NT2/D1 (cell line): ENCODE results near the gene LENG9.
"Not testable (repeated sequence)": the region's sequence is repeated elsewhere in the genome, so short reads cannot be mapped to it uniquely, and the experiment has no call there.

Source experiments
- DNase-seq: peaks from one replicate; pipeline ENCODE4 v3.0.0-alpha.2; 2011; ENCODE audit warnings: low read depth, low spot score
- H3K27me3 ChIP-seq: 2 replicates; pipeline ENCODE4 v1.6.0; 2011; ENCODE audit warnings: mild to moderate bottlenecking; ENCODE audit not compliant: insufficient read length, insufficient read depth
- H3K36me3 ChIP-seq: 2 replicates; pipeline ENCODE4 v1.6.1; 2011; ENCODE audit warnings: mild to moderate bottlenecking, low read length, mixed read lengths; ENCODE audit not compliant: insufficient read depth, insufficient read length
- H3K4me1 ChIP-seq: 2 replicates; pipeline ENCODE4 v1.5.1; 2011; ENCODE audit not compliant: insufficient read depth, insufficient read length
- H3K4me3 ChIP-seq: 2 replicates; pipeline ENCODE4 v1.5.1; 2011; ENCODE audit warnings: low read depth; ENCODE audit not compliant: insufficient read length
- H3K9ac ChIP-seq: 2 replicates; pipeline ENCODE4 v1.6.0; 2011; ENCODE audit warnings: low read depth; ENCODE audit not compliant: insufficient read length
- H3K9me3 ChIP-seq: 2 replicates; pipeline ENCODE4 v1.5.1; 2011; ENCODE audit warnings: mild to moderate bottlenecking, low read length; ENCODE audit not compliant: insufficient read depth
- SUZ12 ChIP-seq: IDR thresholded peaks from 2 replicates; pipeline ENCODE4 v1.6.1; 2011; ENCODE audit not compliant: insufficient read length, insufficient read depth; ENCODE audit errors: extremely low read depth
- YY1 ChIP-seq: IDR thresholded peaks from 2 replicates; pipeline ENCODE4 v1.6.1; 2011; ENCODE audit not compliant: insufficient read length, insufficient read depth
- ZNF274 ChIP-seq: IDR thresholded peaks from 2 replicates; pipeline ENCODE4 v1.6.1; 2011; ENCODE audit warnings: mild to moderate bottlenecking, low read depth, low read length

LENG9 gene

DNA sequence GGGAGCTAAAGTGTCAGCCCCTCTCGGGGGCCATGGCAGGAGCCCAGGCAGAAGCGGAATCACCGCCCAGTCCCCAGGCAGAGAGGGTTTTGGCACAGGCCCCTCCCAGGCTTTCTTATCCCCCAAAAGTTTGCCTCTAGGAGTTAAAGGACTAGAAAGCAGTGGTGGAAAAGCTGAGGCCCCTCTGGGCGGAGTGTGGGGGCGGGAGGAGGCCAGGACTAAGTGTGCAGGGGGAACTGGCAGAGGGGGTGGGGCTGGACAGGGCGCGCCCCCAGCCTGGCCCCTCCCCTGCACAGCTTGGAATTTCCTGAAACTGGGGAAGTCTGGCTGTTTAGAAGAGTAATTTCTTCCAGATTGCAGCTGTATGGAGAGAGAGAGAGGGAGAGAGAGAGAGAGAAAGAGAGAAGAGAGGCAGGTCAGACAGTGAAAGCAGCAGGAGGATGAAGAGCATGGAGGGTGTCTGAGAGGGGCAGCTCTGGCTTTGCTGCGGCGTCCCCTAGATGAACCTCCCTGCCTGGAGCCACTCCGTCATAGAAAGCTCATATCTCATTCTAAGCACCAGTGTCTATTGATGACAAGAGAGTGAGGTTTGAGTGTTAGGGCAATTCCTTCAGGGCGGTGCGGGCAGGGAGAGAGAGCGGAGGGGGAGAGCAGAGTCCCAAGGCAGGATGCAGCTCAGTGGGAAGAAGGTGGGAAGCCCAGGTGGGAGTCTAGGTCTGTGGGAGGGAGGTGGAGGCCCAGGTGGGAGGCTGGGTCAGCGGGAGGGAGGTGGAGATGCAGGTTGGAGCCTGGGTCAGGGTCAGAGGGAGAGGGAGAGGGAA, 9.7 kb upstream of the LENG9 start, which contains the start of gene CDC42EP5:
Gene CDC42EP5 (minus strand): TSS at position 226 of the 821 bp plus-strand sequence. CDS start 7,749 bp downstream, outside the sequence.
- peaks cover 8% of the 10 kb centered on the region for H3K4me1 ChIP-seq
- H3K36me3 ChIP-seq: no peaks in the 10 kb centered on the region
- H3K4me3 ChIP-seq: peak within 1 kb of the TSS; percentile 2
- H3K9me3 ChIP-seq: no peaks in the 10 kb centered on the region
- no peak for DNase-seq
- peak within 1 kb of the TSS; percentile 61 for H3K9ac ChIP-seq
- no peaks in the 10 kb centered on the region for H3K27me3 ChIP-seq
- no peak for TF ChIP-seq ZNF274
- TF ChIP-seq YY1: no peak
- no peak for TF ChIP-seq SUZ12

DNA sequence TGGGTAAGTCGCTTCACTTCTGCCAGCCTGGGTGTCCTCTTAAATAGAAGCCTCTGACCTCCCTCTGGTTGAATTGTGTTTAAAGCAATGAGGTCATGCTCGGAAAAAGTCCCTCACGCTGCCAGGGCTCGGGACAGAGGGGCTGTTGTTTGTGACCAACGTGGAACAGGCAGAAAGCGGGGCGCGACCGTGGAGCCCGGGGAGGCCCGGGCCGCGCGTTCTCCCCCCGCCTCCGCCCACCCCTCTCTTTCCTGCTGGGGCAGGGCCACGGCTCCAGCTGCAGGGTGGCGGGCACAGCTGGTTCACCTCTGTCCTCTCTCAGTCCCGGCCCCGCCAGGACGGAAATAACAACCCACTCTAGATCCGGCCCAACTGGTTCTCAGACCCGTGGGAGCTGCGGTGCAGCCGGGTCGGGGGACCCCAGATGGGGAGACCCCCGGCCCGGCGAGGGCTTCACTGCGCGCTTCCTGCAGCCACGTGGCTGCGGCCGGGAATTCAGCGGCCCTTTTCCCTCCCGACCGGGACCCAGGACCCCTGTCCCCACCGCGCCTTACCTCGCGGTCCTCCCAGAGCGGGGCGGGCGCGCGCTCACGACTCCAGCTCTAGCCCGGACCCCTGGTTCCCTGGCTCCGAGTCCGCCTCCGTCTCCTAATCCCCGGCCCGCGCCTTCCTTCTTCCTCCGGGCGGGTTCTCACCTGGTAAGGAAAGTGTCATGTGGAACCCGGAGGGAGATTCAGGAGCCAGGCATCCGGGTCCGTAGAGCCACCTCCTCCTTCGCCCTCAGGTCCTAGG, 7.6 kb upstream of the LENG9 start:
- no peak overlapping the region for H3K9ac ChIP-seq
- no peak overlapping the region for H3K4me3 ChIP-seq

DNA sequence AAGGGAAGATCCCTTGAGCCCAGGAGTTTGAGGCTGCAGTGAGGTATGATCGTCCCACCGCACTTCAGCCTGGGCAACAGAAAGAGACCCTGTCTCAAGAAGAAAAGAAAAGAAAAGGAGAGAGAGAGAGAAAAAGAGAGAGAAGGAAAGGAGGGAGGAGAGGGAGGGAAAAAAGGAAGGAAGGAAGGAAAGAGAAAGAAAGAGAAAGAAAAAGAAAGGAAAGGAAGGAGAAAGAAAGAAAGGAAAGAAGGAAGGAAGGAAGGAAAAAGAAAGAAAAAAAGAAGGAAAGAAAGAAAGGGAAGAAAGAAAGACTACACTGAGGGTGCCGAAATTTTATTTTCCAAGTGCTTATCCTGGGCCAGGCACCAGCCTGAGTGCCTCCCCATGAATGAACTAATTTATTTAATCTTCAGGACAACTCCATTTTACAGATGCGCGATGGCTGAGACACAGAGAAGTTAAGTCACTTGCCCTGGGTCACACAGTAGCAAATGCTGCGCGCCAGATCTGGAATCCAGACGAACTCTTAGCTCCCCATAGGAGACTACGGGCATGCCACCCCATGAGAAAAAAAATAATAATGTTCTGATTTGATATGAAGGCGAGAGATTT, 6.8 kb upstream of the LENG9 start:
- no peak for DNase-seq
- Histone ChIP-seq H3K4me1 (peaks cover 8% of the 10 kb centered on the region), H3K9ac (no peak overlapping the region), H3K9me3 (no peaks in the 10 kb centered on the region), H3K36me3 (no peaks in the 10 kb centered on the region), H3K4me3 (no peak overlapping the region), H3K27me3 (no peaks in the 10 kb centered on the region)
- TF ChIP-seq SUZ12 (no peak), YY1 (no peak), ZNF274 (no peak)

More for the DNA sequence above, 7.6 kb upstream of the LENG9 start:
- Histone ChIP-seq H3K4me1 (peaks cover 8% of the 10 kb centered on the region), H3K9me3 (no peaks in the 10 kb centered on the region), H3K27me3 (no peaks in the 10 kb centered on the region), H3K36me3 (no peaks in the 10 kb centered on the region)
- no peak for DNase-seq
- no peak for TF ChIP-seq ZNF274
- TF ChIP-seq SUZ12: no peak
- no peak for TF ChIP-seq YY1

DNA sequence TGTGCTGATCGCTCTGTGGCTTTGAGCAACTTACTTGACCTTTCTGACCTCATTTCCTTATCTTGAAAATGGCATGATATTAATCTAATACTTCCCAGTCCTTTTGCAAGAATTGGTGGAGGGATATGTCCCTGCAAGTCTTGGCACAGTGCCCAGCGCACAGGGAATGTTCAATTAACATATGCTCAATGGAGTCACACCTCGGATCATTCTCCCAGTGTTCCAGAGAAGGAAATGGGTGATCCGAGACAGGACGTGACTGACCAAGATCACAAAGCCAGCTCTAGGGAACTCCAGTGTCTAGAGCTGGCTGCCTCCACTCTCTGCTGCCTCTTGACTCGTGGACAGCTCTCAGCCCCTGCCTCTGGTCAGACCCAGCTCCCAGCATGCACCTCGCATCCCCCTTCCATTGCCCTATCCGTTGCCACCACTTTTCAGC, 5.9 kb upstream of the LENG9 start:
- no peaks in the 10 kb centered on the region for H3K27me3 ChIP-seq
- no peak overlapping the region for H3K4me3 ChIP-seq
- DNase-seq: no peak
- no peaks in the 10 kb centered on the region for H3K36me3 ChIP-seq
- TF ChIP-seq YY1 (no peak), ZNF274 (no peak), SUZ12 (no peak)
- no peaks in the 10 kb centered on the region for H3K9me3 ChIP-seq
- H3K4me1 ChIP-seq: peaks cover 8% of the 10 kb centered on the region
- H3K9ac ChIP-seq: no peak overlapping the region

DNA sequence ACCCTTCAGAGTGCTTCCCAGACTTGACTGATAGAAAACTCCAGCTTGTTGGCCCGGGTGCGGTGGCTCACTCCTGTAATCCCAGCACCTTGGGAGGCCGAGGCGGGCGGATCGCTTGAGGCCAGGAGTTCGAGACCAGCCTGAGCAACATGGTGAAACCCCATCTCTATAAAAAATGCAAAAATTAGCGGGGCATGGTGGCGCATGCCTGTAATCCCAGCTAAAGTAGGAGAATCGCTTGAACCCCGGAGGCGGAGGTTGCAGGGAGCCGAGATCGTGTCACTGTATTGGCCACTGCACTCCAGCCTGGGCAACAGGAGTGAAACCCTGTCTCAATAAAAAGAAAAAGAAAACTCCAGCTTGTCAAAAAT, 2.5 kb upstream of the LENG9 start:
- not testable (repeated sequence) for DNase-seq, H3K4me1 ChIP-seq, H3K27me3 ChIP-seq, H3K9ac ChIP-seq, H3K4me3 ChIP-seq, H3K9me3 ChIP-seq
- peaks cover 13% of the 10 kb centered on the region for H3K36me3 ChIP-seq

GRCh38 chr19:54465426-54466109, 2.0 kb upstream of the LENG9 start:
- Histone ChIP-seq H3K9ac (peak overlapping the region; percentile 76), H3K36me3 (peaks cover 14% of the 10 kb centered on the region), H3K9me3 (no peaks in the 10 kb centered on the region), H3K27me3 (no peaks in the 10 kb centered on the region), H3K4me3 (peak overlapping the region; percentile 67), H3K4me1 (peaks cover 2% of the 10 kb centered on the region)
- no peak for TF ChIP-seq ZNF274
- no peak for TF ChIP-seq YY1
- DNase-seq: no peak
